Stimulated activated CD8-positive, alpha-beta memory T cell treated with anti-CD3 and anti-CD28 coated beads, Interleukin-12 subunit alpha, Interleukin-12 subunit beta, amount 100 ng/mL, for 4 hours (primary cell): Measurements from ENCODE around the gene C1S.
"Not testable (repeated sequence)": the region's sequence is repeated elsewhere in the genome, so short reads cannot be mapped to it uniquely, and the experiment has no call there.

Experiments used
- DNase-seq: peaks from one replicate; pipeline ENCODE4 v3.0.0-alpha.2; 2020; ENCODE audit warnings: low read depth

The C1S gene

GRCh38 chr12:7060353-7060954, at the start of gene C1S:
Gene C1S (plus strand): TSS chr12:7060718. CDS start chr12:7061913, 1,195 bp downstream.
- DNase-seq = no peak

GRCh38 chr12:7011398-7011797, 49.1 kb upstream of the C1S start:
- not testable (repeated sequence) for DNase-seq

- no peak for DNase-seq
Observed at GRCh38 chr12:7012024-7012607, 48.4 kb upstream of the C1S start.

GRCh38 chr12:7013101-7013500, 47.4 kb upstream of the C1S start:
- no peak for DNase-seq

- no peak for DNase-seq
Observed at GRCh38 chr12:7015555-7016370, 44.8 kb upstream of the C1S start.

- DNase-seq = no peak
Observed at GRCh38 chr12:7016958-7017571, 43.5 kb upstream of the C1S start.

GRCh38 chr12:7017870-7018349, 42.6 kb upstream of the C1S start:
- no peak for DNase-seq

- peak; percentile 94 for DNase-seq
Observed at GRCh38 chr12:7018350-7019042, 42.0 kb upstream of the C1S start, which contains the start of gene LPCAT3. Gene LPCAT3 (minus strand): TSS chr12:7018476. CDS start chr12:7018424, 52 bp downstream.

- no peak for DNase-seq
Observed at GRCh38 chr12:7019043-7019569, 41.4 kb upstream of the C1S start.

GRCh38 chr12:7021956-7022355, 38.6 kb upstream of the C1S start:
- no peak for DNase-seq

GRCh38 chr12:7023114-7023513, 37.4 kb upstream of the C1S start:
- DNase-seq = no peak

GRCh38 chr12:7026854-7027253, 33.7 kb upstream of the C1S start:
- DNase-seq = no peak

- no peak for DNase-seq
Observed at GRCh38 chr12:7031306-7031705, 29.2 kb upstream of the C1S start.

GRCh38 chr12:7032990-7033389, 27.5 kb upstream of the C1S start:
- DNase-seq = no peak

- no peak for DNase-seq
Observed at GRCh38 chr12:7034464-7034863, 26.1 kb upstream of the C1S start.

- DNase-seq = no peak
Observed at GRCh38 chr12:7035463-7035862, 25.1 kb upstream of the C1S start.

GRCh38 chr12:7037411-7037810, 23.1 kb upstream of the C1S start:
- not testable (repeated sequence) for DNase-seq

GRCh38 chr12:7038591-7038990, 21.9 kb upstream of the C1S start:
- DNase-seq = no peak

GRCh38 chr12:7039403-7039802, 21.1 kb upstream of the C1S start:
- no peak for DNase-seq

GRCh38 chr12:7042842-7043241, 17.7 kb upstream of the C1S start:
- no peak for DNase-seq

GRCh38 chr12:7045913-7046312, 14.6 kb upstream of the C1S start:
- no peak for DNase-seq
